ENCODE measurements around the gene TJP3. TPM values are rescaled to one million over a fixed set of nuclear protein-coding genes. Genes with fewer than 3 reads are reported as not detected.

The TJP3 gene
- total and polyA plus RNA-seq, 3 experiments from 2014 or later, result 1.5 to 16.2 (median 1.7) TPM

- Mint-ChIP-seq H3K36me3 (peaks cover 0 to 30% (median 7%) of the 10 kb centered on the region in 3 donors), H3K4me1 (peaks cover 0 to 8% (median 4%) of the 10 kb centered on the region in 3 donors), H3K4me3 (peak within 1 kb of the TSS in 1 of 7 donors; percentile 41), H3K27ac (no peak within 1 kb of the TSS), H3K27me3 (no peaks in the 10 kb centered on the region), H3K9me3 (no peaks in the 10 kb centered on the region)
- ChIA-PET CTCF (interaction anchor here (1.5 kb wide), 1 partner anchor 50 kb away, joined by 3 read pairs; no protein-coding TSS in a partner anchor), POLR2A (no interaction called here)
- Histone ChIP-seq H3K9me3 (ENCODE audit: low read length) (no peaks in the 10 kb centered on the region), H3K4me1 (ENCODE audit: insufficient read depth, low read length) (no peaks in the 10 kb centered on the region), H3K36me3 (ENCODE audit: insufficient read depth, low read length) (no peaks in the 10 kb centered on the region), H3K27me3 (ENCODE audit: insufficient read depth, low read length, poor library complexity, severe bottlenecking) (no peaks in the 10 kb centered on the region), H3K4me3 (ENCODE audit: low read length) (no peak within 1 kb of the TSS), H3K27ac (ENCODE audit: low read depth, low read length) (no peak within 1 kb of the TSS)
- DNase-seq, result no peak
These were observed 63.8 kb downstream of the TJP3 start, which contains the start of gene RAX2 for GRCh38 chr19:3771906-3772455. RAX2 (minus strand) TSS chr19:3772228; CDS start chr19:3771742, 486 bp downstream.

GRCh38 chr19:3773814-3774515 is 65.8 kb downstream of the TJP3 start:
- Mint-ChIP-seq H3K27ac (no peak overlapping the region), H3K36me3 (peaks cover 0 to 15% (median 4%) of the 10 kb centered on the region in 3 donors), H3K27me3 (no peaks in the 10 kb centered on the region), H3K9me3 (no peaks in the 10 kb centered on the region), H3K4me1 (peaks cover 0 to 6% (median 1%) of the 10 kb centered on the region in 3 donors), H3K4me3 (no peak overlapping the region)
- Histone ChIP-seq H3K4me1 (ENCODE audit: insufficient read depth, low read length) (no peaks in the 10 kb centered on the region), H3K4me3 (ENCODE audit: low read length) (no peak overlapping the region), H3K9me3 (ENCODE audit: low read length) (no peaks in the 10 kb centered on the region), H3K36me3 (ENCODE audit: insufficient read depth, low read length) (no peaks in the 10 kb centered on the region), H3K27me3 (ENCODE audit: insufficient read depth, low read length, poor library complexity, severe bottlenecking) (no peaks in the 10 kb centered on the region), H3K27ac (ENCODE audit: low read depth, low read length) (no peak overlapping the region)
- no peak for DNase-seq
- CTCF ChIA-PET, result interaction anchor here (1.1 kb wide), 1 partner anchor 48 kb away, joined by 3 read pairs; no protein-coding TSS in a partner anchor
- POLR2A ChIA-PET, result no interaction called here

DNA sequence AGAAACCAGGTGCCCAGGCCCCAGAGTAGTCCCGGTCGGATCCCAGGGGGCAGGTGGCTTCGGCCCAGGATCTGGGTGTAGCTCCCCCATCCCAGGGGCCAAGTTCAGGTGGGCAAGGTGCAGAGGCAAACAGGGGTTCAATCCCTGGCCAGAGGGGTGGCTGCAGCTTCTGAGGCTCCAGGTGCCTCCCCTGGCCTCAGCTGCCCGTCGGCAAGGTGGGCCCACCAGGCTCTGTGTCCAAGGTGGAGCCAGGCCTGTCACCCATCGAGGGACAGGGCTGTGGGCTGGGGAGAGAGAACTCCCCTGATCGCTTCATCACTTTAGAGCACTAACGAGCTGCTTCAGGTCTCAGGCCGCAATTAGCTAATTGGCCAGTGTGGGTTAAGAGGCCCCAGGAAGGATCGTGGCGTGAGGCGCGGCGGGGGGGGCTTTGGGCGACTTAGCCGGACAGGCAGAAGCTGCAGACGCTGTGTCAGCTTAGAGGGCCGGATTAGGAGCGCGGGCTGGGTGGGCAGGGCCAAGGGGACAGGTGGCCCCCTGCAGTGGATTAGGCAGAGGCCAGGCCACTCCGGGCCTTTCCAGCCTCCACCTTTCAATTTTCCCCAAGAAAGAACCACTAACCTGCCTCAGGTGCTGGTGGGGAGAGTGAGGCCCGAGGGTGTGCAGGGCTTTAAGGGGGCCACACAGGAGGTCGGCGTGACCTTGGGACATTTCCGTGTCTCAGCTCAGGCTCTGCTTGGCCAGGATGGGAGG is 66.6 kb downstream of the TJP3 start:
- CTCF ChIA-PET, result interaction anchor here (0.9 to 1.1 kb wide), 2 partner anchors 37 to 47 kb away, joined by 3 read pairs; no protein-coding TSS in a partner anchor
- Histone ChIP-seq H3K27me3 (ENCODE audit: insufficient read depth, low read length, poor library complexity, severe bottlenecking) (no peaks in the 10 kb centered on the region), H3K27ac (ENCODE audit: low read depth, low read length) (no peak overlapping the region), H3K9me3 (ENCODE audit: low read length) (no peaks in the 10 kb centered on the region), H3K4me3 (ENCODE audit: low read length) (no peak overlapping the region), H3K36me3 (ENCODE audit: insufficient read depth, low read length) (no peaks in the 10 kb centered on the region), H3K4me1 (ENCODE audit: insufficient read depth, low read length) (no peaks in the 10 kb centered on the region)
- peak overlapping the region in 1 of 8 donors; percentile 36 for H3K27ac Mint-ChIP-seq
- no peaks in the 10 kb centered on the region for H3K9me3 Mint-ChIP-seq
- POLR2A ChIA-PET, result no interaction called here
- H3K36me3 Mint-ChIP-seq, result peaks cover 0 to 7% (median 4%) of the 10 kb centered on the region in 3 donors
- no peak overlapping the region for H3K4me3 Mint-ChIP-seq
- DNase-seq, result no peak
- no peaks in the 10 kb centered on the region for H3K27me3 Mint-ChIP-seq
- H3K4me1 Mint-ChIP-seq, result peaks cover 0 to 6% (median 0%) of the 10 kb centered on the region in 3 donors

DNA sequence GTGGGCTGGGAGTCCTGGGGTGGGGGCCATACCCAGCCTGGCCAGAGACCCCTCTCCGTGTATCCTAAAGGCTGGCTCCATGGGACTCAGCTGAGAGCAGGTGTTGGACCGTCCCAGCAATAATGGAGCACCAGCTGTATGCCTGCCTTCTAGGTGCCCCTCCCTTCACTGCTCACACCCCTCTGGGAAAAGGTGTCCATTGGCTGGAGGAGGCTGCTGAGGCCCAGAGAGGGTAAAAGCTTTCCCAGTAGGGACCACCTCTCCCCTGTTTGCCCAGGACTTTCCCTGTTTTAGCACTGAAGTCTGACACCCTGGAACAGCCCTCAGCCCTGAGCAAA is 67.2 kb downstream of the TJP3 start:
- ChIA-PET POLR2A (no interaction called here), CTCF (interaction anchor here (0.9 kb wide), 1 partner anchor 37 kb away, joined by 3 read pairs; no protein-coding TSS in a partner anchor)
- peaks cover 0 to 6% (median 0%) of the 10 kb centered on the region in 3 donors for H3K4me1 Mint-ChIP-seq
- Histone ChIP-seq H3K27me3 (ENCODE audit: insufficient read depth, low read length, poor library complexity, severe bottlenecking) (no peaks in the 10 kb centered on the region), H3K36me3 (ENCODE audit: insufficient read depth, low read length) (no peaks in the 10 kb centered on the region), H3K4me3 (ENCODE audit: low read length) (no peak overlapping the region), H3K27ac (ENCODE audit: low read depth, low read length) (no peak overlapping the region), H3K9me3 (ENCODE audit: low read length) (no peaks in the 10 kb centered on the region), H3K4me1 (ENCODE audit: insufficient read depth, low read length) (no peaks in the 10 kb centered on the region)
- H3K4me3 Mint-ChIP-seq, result no peak overlapping the region
- peaks cover 0 to 5% (median 4%) of the 10 kb centered on the region in 3 donors for H3K36me3 Mint-ChIP-seq
- no peaks in the 10 kb centered on the region for H3K9me3 Mint-ChIP-seq
- DNase-seq, result no peak
- H3K27me3 Mint-ChIP-seq, result no peaks in the 10 kb centered on the region
- no peak overlapping the region for H3K27ac Mint-ChIP-seq

DNA sequence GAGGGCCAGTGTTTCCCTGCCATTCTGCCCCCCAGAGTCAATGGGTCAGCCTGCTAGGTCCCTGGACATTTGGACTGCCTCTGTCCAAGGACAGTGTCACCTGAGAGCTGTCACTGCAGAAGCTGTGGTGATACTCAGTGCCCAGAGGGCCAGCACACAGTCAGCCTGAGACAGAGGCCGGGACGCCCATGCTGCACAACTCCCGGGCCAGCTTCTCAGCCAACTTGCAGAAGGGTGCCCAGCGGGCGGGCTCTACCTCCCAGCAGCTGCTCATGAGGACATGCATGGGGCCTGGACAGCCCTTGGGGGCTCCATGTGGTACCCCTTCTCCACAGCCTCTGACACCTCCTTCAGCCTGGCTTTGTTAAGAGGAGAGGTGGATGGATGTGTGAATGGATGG is 67.6 kb downstream of the TJP3 start:
- peaks cover 0 to under 1% (median under 1%) of the 10 kb centered on the region in 5 donors for H3K9me3 Mint-ChIP-seq
- CTCF ChIA-PET, result interaction anchor here (0.9 kb wide), 1 partner anchor 36 kb away, joined by 3 read pairs; no protein-coding TSS in a partner anchor
- Histone ChIP-seq H3K4me3 (ENCODE audit: low read length) (no peak overlapping the region), H3K4me1 (ENCODE audit: insufficient read depth, low read length) (no peaks in the 10 kb centered on the region), H3K36me3 (ENCODE audit: insufficient read depth, low read length) (no peaks in the 10 kb centered on the region), H3K9me3 (ENCODE audit: low read length) (no peaks in the 10 kb centered on the region), H3K27me3 (ENCODE audit: insufficient read depth, low read length, poor library complexity, severe bottlenecking) (no peaks in the 10 kb centered on the region), H3K27ac (ENCODE audit: low read depth, low read length) (no peak overlapping the region)
- POLR2A ChIA-PET, result no interaction called here
- H3K4me1 Mint-ChIP-seq, result peaks cover 1 to 6% (median 1%) of the 10 kb centered on the region in 3 donors
- H3K36me3 Mint-ChIP-seq, result peaks cover under 1 to 5% (median 4%) of the 10 kb centered on the region in 3 donors
- H3K27me3 Mint-ChIP-seq, result no peaks in the 10 kb centered on the region
- no peak for DNase-seq
- H3K4me3 Mint-ChIP-seq, result no peak overlapping the region
- H3K27ac Mint-ChIP-seq, result no peak overlapping the region

- H3K4me1 ChIP-seq (ENCODE audit: insufficient read depth, low read length), result no peaks in the 10 kb centered on the region
- Mint-ChIP-seq H3K4me3 (no peak overlapping the region), H3K9me3 (peaks cover 0 to 8% (median 7%) of the 10 kb centered on the region in 5 donors), H3K27me3 (no peaks in the 10 kb centered on the region), H3K27ac (peak overlapping the region in 1 of 8 donors; percentile 14), H3K36me3 (peaks cover 1 to 8% (median 3%) of the 10 kb centered on the region in 3 donors), H3K4me1 (peaks cover 5 to 9% (median 9%) of the 10 kb centered on the region in 3 donors)
- POLR2A ChIA-PET, result no interaction called here
- no peaks in the 10 kb centered on the region for H3K36me3 ChIP-seq (ENCODE audit: insufficient read depth, low read length)
- DNase-seq, result no peak
- H3K4me3 ChIP-seq (ENCODE audit: low read length), result no peak overlapping the region
- no peak overlapping the region for H3K27ac ChIP-seq (ENCODE audit: low read depth, low read length)
- peaks cover 7% of the 10 kb centered on the region for H3K9me3 ChIP-seq (ENCODE audit: low read length)
- no peaks in the 10 kb centered on the region for H3K27me3 ChIP-seq (ENCODE audit: insufficient read depth, low read length, poor library complexity, severe bottlenecking)
- CTCF ChIA-PET, result no interaction called here
These were observed 68.4 kb downstream of the TJP3 start for GRCh38 chr19:3776479-3777040.

- Mint-ChIP-seq H3K27me3 (no peaks in the 10 kb centered on the region), H3K9me3 (peaks cover 10 to 20% (median 16%) of the 10 kb centered on the region in 5 donors), H3K27ac (peak overlapping the region in 1 of 8 donors; percentile 30), H3K36me3 (peaks cover 7 to 20% (median 16%) of the 10 kb centered on the region in 3 donors), H3K4me1 (peaks cover 8 to 18% (median 16%) of the 10 kb centered on the region in 3 donors), H3K4me3 (no peak overlapping the region)
- POLR2A ChIA-PET, result interaction anchor here (1.0 kb wide), 1 partner anchor 18 kb away, joined by 3 read pairs; no protein-coding TSS in a partner anchor
- H3K4me3 ChIP-seq (ENCODE audit: low read length), result no peak overlapping the region
- CTCF ChIA-PET, result interaction anchor here (1.0 kb wide), 1 partner anchor 16 kb away, joined by 3 read pairs; the partner anchor contains the start of gene MRPL54
- DNase-seq, result no peak
- no peak overlapping the region for H3K27ac ChIP-seq (ENCODE audit: low read depth, low read length)
- peaks cover 7% of the 10 kb centered on the region for H3K36me3 ChIP-seq (ENCODE audit: insufficient read depth, low read length)
- no peaks in the 10 kb centered on the region for H3K4me1 ChIP-seq (ENCODE audit: insufficient read depth, low read length)
- peaks cover 15% of the 10 kb centered on the region for H3K9me3 ChIP-seq (ENCODE audit: low read length)
- no peaks in the 10 kb centered on the region for H3K27me3 ChIP-seq (ENCODE audit: insufficient read depth, low read length, poor library complexity, severe bottlenecking)
These were observed 70.1 kb downstream of the TJP3 start for GRCh38 chr19:3778104-3778867.
